Chondrocyte (in vitro differentiated cells): Measurements from ENCODE around the gene MAP3K12. TPM values are rescaled to one million over a fixed set of nuclear protein-coding genes. Genes with fewer than 3 reads are reported as not detected.

Source experiments
- DNase-seq: peaks from one replicate; pipeline ENCODE4 v3.0.0; 2021; ENCODE audit warnings: mixed read lengths, low spot score
- H3K27ac Mint-ChIP-seq: one replicate; pipeline ENCODE4 v1.8.0; 2021; ENCODE audit warnings: mild to moderate bottlenecking, moderate library complexity, mixed read lengths; ENCODE audit not compliant: unreplicated experiment
- H3K27me3 Mint-ChIP-seq: 2 replicates; pipeline ENCODE4 v1.8.0; 2021; ENCODE audit warnings: low read depth, mixed read lengths
- H3K36me3 Mint-ChIP-seq: 2 replicates; pipeline ENCODE4 v1.8.0; 2021; ENCODE audit warnings: low read depth, mixed read lengths
- H3K4me1 Mint-ChIP-seq: 2 replicates; pipeline ENCODE4 v1.8.0; 2021; ENCODE audit warnings: low read depth, mild to moderate bottlenecking, mixed read lengths
- H3K4me3 Mint-ChIP-seq: one replicate; pipeline ENCODE4 v1.8.0; 2021; ENCODE audit warnings: mild to moderate bottlenecking, moderate library complexity, mixed read lengths; ENCODE audit not compliant: unreplicated experiment
- H3K9me3 Mint-ChIP-seq: 2 replicates; pipeline ENCODE4 v1.8.0; 2021; ENCODE audit warnings: low read depth, mixed read lengths
- CTCF ChIP-seq: fragments of 200-600 bp; sonication (generic); IDR thresholded peaks from 2 replicates; pipeline ENCODE4 v1.5.0; 2021; ENCODE audit warnings: antibody characterized with exemption, mild to moderate bottlenecking, moderate library complexity
- total RNA-seq: library from RNA; stranded (reverse); gene quantifications from 3 replicates; pipeline ENCODE4 v1.2.1, GENCODE V29; 2021

The MAP3K12 gene
- total RNA-seq, 1 donor from 2014 or later, result 26.9 TPM

DNA sequence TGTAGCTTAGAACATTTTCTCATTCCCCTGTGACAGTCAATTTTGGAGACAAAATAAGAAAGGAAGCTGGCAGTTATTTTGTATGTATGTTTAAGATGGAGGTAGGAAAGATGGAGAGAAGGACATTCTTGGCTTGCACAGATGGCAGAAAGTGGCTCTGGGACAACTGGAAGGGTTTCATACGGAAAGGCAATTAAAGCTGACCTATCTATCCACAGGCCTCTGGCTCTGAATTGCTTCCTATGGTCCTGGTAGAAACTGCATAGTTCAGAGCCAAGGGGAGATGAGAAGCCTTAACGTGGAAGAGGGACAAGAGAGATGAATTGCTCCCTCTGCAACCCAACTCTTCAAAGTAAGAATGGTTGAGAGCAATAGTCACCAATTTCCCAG, 16.0 kb upstream of the MAP3K12 start:
- Mint-ChIP-seq H3K4me3 (no peak overlapping the region), H3K27ac (no peak overlapping the region), H3K4me1 (peaks cover 7% of the 10 kb centered on the region), H3K9me3 (no peaks in the 10 kb centered on the region), H3K27me3 (no peaks in the 10 kb centered on the region), H3K36me3 (peaks cover 27% of the 10 kb centered on the region)
- TF ChIP-seq CTCF, result no peak
- no peak for DNase-seq

- no peak for TF ChIP-seq CTCF
- peaks cover 25% of the 10 kb centered on the region for H3K36me3 Mint-ChIP-seq
- no peak overlapping the region for H3K4me3 Mint-ChIP-seq
Measured at GRCh38 chr12:53514628-53515290, 15.5 kb upstream of the MAP3K12 start.

DNA sequence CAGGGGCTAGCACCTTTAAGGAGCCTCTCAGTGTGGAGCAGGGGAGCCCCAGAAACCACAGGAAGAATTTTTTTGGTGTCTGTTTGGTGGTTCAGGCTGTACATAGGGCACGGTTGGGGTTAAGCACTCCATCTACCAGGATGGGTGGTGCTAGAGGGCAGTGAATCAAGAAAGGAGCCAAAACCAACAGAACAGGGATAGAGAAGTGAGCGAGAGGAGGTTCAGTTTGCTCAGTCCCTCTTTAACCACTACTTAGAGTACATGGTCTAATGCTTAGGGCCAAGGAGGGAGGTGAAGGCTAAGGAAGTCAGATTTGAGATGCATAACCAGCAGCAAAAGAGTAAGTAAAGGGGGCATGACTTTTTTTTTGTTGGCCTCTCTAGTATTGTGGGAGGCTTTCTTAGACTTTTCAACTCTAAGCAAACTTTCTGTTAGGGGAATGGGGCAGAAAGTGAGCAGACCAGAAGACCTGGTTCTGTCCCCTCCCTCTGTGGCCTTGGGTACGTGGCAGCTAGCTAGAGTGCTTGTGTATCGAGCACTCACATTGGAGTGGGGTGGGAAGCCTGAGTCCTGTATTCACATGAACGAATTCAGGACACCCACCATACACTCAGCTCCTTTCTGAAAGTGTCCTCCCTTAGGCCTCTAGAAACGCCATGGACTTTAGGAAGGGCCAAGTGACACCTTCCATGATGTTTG, 14.6 kb upstream of the MAP3K12 start:
- H3K9me3 Mint-ChIP-seq, result no peaks in the 10 kb centered on the region
- TF ChIP-seq CTCF, result no peak
- no peaks in the 10 kb centered on the region for H3K27me3 Mint-ChIP-seq
- H3K4me3 Mint-ChIP-seq, result no peak overlapping the region
- peaks cover 25% of the 10 kb centered on the region for H3K36me3 Mint-ChIP-seq
- no peak for DNase-seq
- no peak overlapping the region for H3K27ac Mint-ChIP-seq
- peaks cover 7% of the 10 kb centered on the region for H3K4me1 Mint-ChIP-seq

More at GRCh38 chr12:53514628-53515290, 15.5 kb upstream of the MAP3K12 start:
- no peak for DNase-seq
- peaks cover 7% of the 10 kb centered on the region for H3K4me1 Mint-ChIP-seq
- H3K27ac Mint-ChIP-seq, result no peak overlapping the region
- H3K9me3 Mint-ChIP-seq, result no peaks in the 10 kb centered on the region
- H3K27me3 Mint-ChIP-seq, result no peaks in the 10 kb centered on the region

DNA sequence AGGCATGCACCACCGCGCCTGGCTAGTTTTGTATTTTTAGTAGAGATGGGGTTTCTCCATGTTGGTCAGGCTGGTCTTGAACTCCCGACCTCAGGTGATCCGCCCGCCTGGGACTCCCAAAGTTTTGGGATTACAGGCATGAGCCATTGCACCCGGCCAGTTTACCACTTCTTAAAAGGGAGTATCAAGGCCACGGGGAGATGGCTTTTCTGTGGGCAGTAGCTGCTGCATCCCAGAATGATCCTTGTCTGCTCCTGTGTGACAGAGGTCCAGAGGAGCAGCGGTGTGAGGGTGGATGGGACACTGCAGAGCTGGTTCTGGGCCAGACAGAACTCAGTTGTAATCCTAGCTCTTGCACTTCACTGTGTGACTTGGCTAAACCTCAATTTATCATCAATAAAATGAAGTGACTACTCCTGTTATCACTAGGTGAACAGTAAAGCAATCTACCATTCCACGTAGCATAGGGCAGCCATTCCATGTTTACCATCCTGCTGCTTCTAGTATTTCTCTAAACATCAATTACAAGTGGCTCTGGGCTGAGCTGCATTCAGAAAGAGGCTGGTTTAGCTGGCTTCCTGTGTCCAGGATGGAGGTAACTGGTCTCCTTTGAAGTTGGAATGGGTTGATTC, 11.0 kb upstream of the MAP3K12 start:
- Mint-ChIP-seq H3K27ac (peak overlapping the region; percentile 17), H3K4me1 (peaks cover 31% of the 10 kb centered on the region), H3K4me3 (no peak overlapping the region), H3K27me3 (no peaks in the 10 kb centered on the region), H3K36me3 (peaks cover 14% of the 10 kb centered on the region), H3K9me3 (no peaks in the 10 kb centered on the region)
- no peak for DNase-seq
- TF ChIP-seq CTCF, result no peak

DNA sequence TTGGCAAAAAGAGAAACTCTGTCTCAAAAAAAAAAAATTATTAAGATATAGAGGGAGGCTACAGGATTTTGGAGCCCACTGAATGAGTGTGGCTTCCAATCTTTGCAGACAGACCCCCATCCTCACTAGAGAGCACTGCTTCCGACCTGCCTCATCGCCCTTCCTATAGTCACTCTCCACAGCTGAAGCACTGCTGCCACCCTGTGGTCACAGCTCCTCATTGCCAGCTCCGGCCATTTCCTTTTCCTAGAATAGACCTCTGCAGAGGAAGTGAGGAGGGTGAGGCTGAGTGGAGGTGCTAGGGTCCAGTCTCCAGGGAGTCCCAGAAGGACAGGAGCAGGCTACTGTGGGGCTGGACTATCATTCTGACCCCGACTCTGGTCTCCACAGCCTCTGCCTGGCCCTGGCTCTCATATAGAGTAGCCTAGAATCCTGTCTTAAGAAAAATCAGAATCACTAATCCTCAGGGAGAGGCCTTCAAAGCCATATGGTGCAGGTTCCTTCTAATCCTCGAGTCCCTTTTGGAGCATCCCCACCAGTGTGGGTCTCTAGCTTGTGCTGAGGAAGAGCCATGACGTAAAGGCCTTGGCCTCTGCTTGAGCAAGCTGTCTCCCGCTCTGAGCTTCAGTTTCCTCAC, 9.4 kb upstream of the MAP3K12 start:
- H3K27me3 Mint-ChIP-seq, result no peaks in the 10 kb centered on the region
- peaks cover 31% of the 10 kb centered on the region for H3K4me1 Mint-ChIP-seq
- H3K4me3 Mint-ChIP-seq, result no peak overlapping the region
- TF ChIP-seq CTCF, result peak; percentile 93
- H3K27ac Mint-ChIP-seq, result peak overlapping the region; percentile 12
- no peaks in the 10 kb centered on the region for H3K9me3 Mint-ChIP-seq
- no peak for DNase-seq
- peaks cover 6% of the 10 kb centered on the region for H3K36me3 Mint-ChIP-seq
